ENCODE measurements around the gene OGFOD2.

OGFOD2 gene

DNA sequence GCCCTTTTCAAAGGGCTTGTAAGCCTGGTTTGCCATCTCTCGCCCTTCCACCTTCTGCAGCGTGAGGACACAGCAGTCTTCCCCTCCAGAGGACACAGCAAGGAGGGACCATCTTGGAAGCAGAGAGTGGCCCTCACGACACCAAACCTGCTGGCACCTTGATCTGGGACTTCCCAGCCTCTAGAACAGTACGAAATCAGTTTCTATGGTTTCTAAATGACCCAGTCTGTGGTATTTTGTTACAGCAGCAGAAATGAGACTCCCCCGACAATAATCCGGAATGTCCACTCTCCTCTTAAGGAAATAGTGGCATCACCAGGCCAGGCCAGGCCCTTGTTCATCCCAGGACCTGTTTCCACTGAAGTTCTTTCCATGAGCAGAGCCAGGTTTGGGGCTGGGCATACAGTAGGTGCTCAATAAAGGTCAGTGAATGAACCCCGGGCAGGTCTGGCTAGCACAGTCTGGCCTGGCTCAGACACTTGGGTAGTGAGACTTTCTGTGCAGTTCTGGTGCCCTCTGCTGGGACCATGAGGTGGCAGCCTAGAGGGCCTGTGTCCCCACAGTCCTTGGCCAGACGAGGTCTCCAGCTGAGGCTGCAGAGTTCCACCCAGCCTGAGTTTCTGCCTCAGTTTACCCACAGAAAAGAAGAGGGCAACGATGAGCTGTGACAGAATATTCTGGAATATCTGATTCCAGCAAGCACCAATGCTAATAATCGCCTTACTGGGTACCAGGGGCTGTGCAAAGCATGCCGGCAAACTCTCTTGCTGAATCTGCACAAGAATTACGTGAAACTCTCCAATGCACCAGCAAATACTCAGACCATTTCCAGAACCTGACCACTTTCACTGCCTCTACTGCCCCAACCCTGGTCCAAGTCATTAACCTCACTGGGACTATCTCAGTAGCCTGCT is 22.8 kb upstream of the OGFOD2 start:
- DNase-seq (ENCODE audit: low read depth): peak; percentile 60

DNA sequence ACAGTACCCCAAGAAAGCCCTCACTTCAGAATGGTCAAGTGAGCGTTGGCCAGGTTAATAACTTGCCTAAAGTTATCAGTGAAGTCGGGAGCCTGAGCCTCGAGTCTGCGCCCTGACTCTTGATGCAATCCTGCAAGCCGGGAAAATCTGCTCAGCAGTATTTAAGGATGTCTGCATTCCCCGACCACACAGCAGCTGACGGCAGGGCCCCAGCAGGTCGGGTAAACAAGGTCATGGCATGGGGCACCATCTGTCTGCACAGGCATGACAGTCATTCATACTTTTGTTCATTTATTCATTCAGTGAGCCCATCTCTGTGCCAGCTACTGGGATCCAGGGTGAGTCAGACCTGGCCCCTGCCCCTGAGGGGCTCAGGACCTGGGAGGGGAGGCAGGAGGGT is 19.9 kb upstream of the OGFOD2 start:
- no peak for DNase-seq (ENCODE audit: low read depth)

DNA sequence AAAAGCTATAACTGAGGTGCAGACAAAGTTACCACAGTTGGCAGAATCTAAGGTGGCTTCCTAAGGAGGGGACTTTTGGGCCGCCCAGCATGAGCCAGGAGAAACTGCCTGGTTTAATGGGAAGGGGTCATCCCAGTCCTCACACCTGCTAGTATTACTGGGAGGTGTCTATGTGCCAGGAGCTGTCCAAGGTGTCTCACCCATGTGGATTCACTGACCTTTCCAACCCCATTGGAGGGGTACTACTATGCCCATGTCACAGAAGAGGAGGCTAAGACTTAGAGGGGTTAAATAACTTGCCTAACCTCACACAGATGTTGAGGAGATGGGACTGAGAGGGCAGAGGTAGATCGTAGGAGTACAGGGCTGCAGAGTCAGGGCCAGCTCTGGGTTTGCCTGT is 19.0 kb upstream of the OGFOD2 start:
- DNase-seq (ENCODE audit: low read depth): no peak

- no peak for DNase-seq (ENCODE audit: low read depth)
These were observed 16.7 kb upstream of the OGFOD2 start for GRCh38 chr12:122958198-122958888.

DNA sequence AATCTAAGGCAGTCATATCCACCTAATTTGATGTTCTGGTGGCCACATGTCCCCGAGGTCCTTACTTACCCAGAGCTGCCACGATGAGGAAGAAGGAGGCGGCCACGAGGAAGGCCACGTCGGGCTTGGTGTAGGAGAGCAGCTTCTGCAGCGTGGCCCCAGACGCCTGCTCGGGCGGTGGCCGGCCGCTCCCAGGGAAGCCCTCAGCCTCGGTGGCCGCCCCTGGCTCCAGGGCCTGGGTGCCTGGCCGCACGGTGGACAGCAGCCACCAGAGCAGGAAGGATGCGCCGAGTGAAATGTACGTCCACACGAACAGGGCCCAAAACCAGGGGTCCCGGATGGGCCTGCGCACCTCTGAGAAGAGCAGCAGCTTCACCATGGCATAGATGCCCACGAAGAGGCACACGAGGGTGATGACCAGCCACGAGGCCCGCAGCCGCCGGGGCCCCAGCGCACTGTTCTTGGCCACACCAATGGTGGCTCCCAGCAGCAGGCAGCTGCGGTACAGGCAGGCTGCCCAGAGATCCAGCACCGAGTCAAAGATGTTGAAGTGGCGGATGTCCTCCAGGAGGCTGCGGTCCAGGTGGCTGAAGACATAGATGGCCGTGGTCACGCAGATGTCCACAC is 15.4 kb upstream of the OGFOD2 start:
- no peak for DNase-seq (ENCODE audit: low read depth)

DNA sequence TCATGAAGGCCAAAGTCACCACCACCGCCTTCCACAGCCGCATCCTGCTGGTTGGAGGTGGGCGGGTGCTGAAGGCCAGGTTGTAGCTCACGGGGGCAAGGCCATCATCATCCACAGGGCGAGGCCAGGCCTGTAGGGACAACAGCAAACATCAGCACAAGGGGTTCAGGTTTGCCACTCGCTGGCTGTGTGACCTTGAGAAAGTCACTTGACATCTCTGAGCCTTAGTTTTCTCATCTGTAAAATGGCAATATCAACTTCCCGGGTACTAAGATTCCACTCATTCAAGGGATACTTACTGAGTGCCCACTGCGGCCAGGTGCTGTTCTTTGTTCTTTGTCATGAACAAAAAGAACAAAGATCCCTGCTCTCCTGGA is 14.9 kb upstream of the OGFOD2 start:
- DNase-seq (ENCODE audit: low read depth): no peak

GRCh38 chr12:122961531-122962329 is 13.3 kb upstream of the OGFOD2 start:
- DNase-seq (ENCODE audit: low read depth): no peak

DNA sequence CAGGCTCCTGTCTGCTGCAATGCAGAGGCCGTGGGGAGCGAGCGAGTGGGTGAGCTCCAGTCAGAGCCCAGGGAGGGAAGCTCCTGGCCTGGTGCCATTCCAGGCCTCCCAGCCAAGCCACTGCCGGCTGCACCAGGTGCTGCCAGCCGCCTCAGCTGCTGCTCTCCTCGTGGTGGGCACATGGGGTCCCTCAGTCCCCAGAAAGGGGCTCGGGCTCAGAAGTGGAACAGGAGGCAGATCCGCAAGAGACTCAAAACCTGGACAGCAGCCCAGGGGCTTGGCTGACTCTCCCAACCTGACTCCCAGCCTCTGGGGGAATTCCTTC is 11.1 kb upstream of the OGFOD2 start:
- no peak for DNase-seq (ENCODE audit: low read depth)

GRCh38 chr12:122964439-122965257 is 10.4 kb upstream of the OGFOD2 start:
- DNase-seq (ENCODE audit: low read depth): no peak

DNA sequence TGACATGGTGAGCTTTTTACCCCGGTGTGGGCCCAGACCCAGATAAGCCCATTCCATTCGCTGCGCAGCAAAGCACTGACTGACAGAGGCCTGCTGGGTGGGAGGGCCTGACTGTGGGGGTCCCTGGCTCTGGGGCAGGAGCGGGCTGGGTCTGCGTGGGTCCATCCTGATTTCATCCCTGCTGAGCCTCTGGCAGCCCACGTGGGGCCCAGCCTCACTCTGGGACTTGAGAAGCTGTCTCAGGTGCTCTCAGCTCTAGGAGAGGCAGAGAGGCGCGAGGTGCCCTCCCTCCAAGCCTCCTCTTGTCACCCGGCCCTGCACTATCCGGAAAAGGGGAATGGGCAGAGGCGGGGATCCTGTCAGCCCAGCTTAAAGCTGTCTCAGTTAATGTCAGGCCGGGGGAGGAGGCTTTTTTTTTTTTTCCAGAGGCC is 9.7 kb upstream of the OGFOD2 start:
- DNase-seq (ENCODE audit: low read depth): no peak

DNA sequence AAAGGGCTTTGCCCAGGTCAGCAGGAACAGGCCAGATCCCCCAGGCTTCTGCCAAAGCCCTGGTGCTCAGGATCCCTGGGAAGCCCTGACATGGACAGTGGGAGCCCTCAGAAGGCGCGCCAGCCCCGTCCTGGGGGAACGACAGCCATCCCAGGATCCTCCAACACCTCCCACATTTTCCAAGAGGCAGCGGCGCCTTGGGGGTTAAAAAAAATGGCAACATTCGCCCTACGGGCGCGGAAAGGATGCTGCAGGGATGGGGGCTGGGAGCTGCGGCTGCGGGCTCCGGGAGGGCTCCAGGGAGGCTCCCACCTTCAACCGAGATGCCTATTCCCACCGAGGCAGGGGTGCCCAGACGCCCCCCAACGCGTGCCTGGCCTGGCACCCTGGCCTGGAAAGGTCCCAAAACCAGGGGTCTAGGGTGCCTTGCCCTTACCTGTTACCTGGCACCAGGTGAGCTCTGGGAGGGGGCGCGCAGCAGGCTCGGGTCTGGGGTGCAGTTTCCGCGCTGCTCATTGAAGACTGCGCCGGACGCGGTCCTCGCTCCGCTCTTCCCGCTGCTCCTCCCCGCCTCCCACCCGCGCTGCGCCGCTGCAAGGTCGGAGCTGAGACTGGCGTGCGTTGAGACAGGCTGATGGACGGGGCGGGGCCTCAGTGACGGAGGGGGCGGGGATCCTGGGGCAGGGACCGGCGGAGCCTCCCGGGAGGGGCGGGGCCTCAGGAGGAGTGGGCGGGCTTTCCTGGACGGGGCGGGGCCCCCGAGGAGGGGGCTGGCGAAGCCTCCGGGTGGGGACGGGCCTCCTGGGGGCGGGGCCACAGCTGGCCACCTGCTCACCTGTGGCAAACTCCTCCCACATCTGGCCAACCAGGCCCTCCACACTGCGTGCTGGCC is 8.9 kb upstream of the OGFOD2 start, which contains the start of gene ABCB9:
ABCB9 (minus strand) TSS at position 613 of the 892 bp plus-strand sequence. CDS start 6,228 bp downstream, outside the sequence.
- DNase-seq (ENCODE audit: low read depth): peak; percentile 94

DNA sequence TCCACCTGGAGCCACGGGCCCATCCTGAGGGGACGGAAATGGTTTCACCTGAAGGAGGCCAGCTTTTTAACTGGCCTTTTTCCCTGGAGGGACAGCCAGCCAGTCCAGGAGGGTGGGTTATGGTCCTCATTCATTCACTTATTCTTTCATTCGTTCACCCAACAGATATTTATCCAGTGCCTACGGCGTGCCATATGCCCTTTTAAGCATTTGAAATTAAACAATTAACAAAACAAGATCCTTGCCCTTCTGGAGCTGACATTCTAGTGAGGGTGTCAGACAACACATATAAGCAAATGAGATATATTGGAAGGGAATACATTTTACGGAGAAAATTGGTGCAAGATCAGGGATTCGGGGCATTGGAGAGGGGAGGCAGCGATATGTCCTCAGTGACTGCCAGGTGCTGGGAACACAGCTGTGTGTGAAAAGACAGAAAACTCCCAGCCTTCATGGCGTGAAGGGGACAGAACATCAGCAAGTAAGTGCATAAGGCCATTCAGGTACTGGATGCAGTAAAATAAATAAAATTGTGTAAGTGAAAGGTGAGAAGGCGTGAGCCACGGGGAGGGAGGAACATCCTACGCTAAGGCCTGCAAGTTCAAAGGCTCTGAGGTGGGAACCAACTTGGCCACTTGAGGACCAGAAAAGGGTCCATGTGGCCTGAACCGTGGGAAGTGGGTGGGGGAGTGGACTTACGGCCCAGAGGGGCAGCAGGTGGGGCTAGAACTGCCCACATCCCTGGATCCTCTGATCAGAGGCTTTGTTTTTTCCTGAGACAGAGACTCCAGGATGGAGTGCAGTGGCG is 8.1 kb upstream of the OGFOD2 start:
- DNase-seq (ENCODE audit: low read depth): no peak

- no peak for DNase-seq (ENCODE audit: low read depth)
These were observed 6.9 kb upstream of the OGFOD2 start for GRCh38 chr12:122968104-122968503.

DNA sequence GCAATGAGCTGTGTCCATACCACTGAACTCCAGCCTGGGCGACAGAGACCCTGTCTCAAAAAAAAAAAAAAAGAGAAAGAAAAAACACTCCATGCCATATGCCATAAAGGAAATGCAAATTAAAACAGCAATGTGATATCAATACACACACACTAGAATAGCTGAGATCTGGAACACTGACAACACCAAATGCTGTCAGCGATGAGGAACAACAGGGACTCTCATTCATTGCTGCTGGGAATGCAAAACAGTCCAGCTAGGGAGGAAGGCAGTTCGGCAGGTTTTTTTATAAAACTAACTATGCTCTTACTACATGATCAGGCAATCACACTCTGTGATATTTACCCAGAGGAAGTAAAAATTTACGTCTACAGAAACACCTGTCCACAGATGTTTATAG is 5.4 kb upstream of the OGFOD2 start:
- no peak for DNase-seq (ENCODE audit: low read depth)

DNA sequence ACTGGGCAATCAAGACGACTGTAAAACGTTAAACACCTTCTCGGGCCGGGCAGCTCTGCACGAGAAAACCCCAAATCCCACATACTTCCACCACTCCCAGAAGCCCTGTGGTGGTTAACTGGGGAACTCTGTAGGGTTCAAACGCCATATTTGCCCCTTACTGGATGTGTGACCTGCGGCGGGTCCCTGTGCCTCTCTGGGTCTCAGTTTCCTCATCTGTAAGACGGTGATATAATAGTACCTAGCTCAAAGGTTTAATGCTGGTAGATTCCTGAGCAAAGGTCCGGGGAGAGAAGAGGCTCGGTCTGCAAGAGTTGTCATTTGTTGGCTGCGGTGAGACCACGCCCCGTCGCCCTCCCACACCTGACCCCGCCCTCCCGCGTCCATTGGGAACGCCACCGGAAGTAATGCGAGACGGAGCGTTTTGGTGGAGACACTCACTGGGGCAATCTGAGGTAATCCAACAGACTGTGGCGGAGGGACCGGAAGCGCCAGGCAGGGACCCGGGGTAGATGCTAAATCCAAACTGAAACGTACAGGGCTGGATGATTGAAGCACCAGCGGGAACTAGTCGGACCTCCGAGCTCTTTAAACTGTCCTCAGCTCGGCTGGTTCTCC is 661 bp upstream of the OGFOD2 start:
- peak; percentile 98 for DNase-seq (ENCODE audit: low read depth)

- DNase-seq (ENCODE audit: low read depth): no peak
These were observed 975 bp downstream of the OGFOD2 start for GRCh38 chr12:122975790-122976647.

GRCh38 chr12:122976648-122976975 is 1.6 kb downstream of the OGFOD2 start:
- no peak for DNase-seq (ENCODE audit: low read depth)

- DNase-seq (ENCODE audit: low read depth): no peak
These were observed 2.1 kb downstream of the OGFOD2 start for GRCh38 chr12:122977153-122977552.
